B cell (primary cell): Measurements from ENCODE around the gene ANGPTL2. TPM values are rescaled to one million over a fixed set of nuclear protein-coding genes. Genes with fewer than 3 reads are reported as not detected.

Source experiments
- ATAC-seq: fragments of 200-7000 bp; cut with Tn5 transposase; one replicate; pipeline ENCODE4 v1.10.0; 2021; ENCODE audit warnings: low read depth, mild to moderate bottlenecking, moderate number of reproducible peaks, moderate library complexity
- CTCF ChIA-PET: fragments of 350-600 bp; sonication (Branson Sonifier 250); formaldehyde crosslinking; loops from one replicate; lab custom pipeline; 2021; ENCODE audit warnings: antibody characterized with exemption, inconsistent platforms; lab: Charles Lee
- POLR2A ChIA-PET: fragments of 350-600 bp; sonication (Branson Sonifier 250); formaldehyde crosslinking; loops from one replicate; lab custom pipeline; 2021; ENCODE audit warnings: antibody characterized with exemption; lab: Charles Lee
- DNase-seq: peaks from one replicate; pipeline ENCODE4 v3.0.0; 2013
- H2AFZ ChIP-seq: 2 replicates; pipeline ENCODE4 v1.6.1; 2012; ENCODE audit warnings: mild to moderate bottlenecking, low read depth, low read length; ENCODE audit not compliant: insufficient read depth, poor library complexity, severe bottlenecking
- H3K27ac ChIP-seq, 2 donors: 1 replicate in 1 of 2; 2 replicates in 1 of 2; pipeline ENCODE4 v1.5.1; 2012 to 2013; ENCODE audit warnings: low read length in 2 of 2, mild to moderate bottlenecking in 2 of 2, moderate library complexity in 1 of 2
- H3K27me3 ChIP-seq, 4 experiments: fragments of 200-600 bp in 1 of 4; sonication (generic) in 1 of 4; replicated peaks in 1 of 4; 1 replicate in 2 of 4; 2 replicates in 2 of 4; pipeline versions ENCODE4 v1.6.1 to v1.7.0; 2013 to 2016; ENCODE audit warnings: low read length in 3 of 4, mild to moderate bottlenecking in 2 of 4, mixed read lengths in 1 of 4, moderate library complexity in 1 of 4; ENCODE audit not compliant: insufficient read depth in 4 of 4, control insufficient read depth in 3 of 4; ENCODE audit errors: control extremely low read depth in 1 of 4
- H3K36me3 ChIP-seq, 2 experiments: replicated peaks in 1 of 2; 1 replicate in 1 of 2; 2 replicates in 1 of 2; pipeline versions ENCODE4 v1.6.1 to v1.7.1; 2013; ENCODE audit warnings: low read length in 1 of 2; ENCODE audit not compliant: insufficient read depth in 2 of 2, control insufficient read depth in 1 of 2; ENCODE audit errors: control extremely low read depth in 1 of 2, extremely low read depth in 1 of 2
- H3K4me1 ChIP-seq, 2 donors: fragments of 200-600 bp in 1 of 2; sonication (generic) in 1 of 2; 1 replicate in 1 of 2; 2 replicates in 1 of 2; pipeline versions ENCODE4 v1.5.1 to v1.6.1; 2013 to 2017; ENCODE audit warnings: low read length in 2 of 2; ENCODE audit not compliant: control insufficient read depth in 2 of 2, insufficient read depth in 2 of 2
- H3K4me2 ChIP-seq: replicated peaks from 2 replicates; pipeline ENCODE3; 2012; ENCODE audit warnings: mild to moderate bottlenecking, low read depth, low read length; ENCODE audit not compliant: poor library complexity, severe bottlenecking
- H3K4me3 ChIP-seq, 5 experiments: fragments of 200-600 bp in 1 of 5; sonication (generic) in 1 of 5; 1 replicate in 3 of 5; 2 replicates in 2 of 5; pipeline versions ENCODE4 v1.5.1 to v1.7.0; 2011 to 2016; ENCODE audit warnings: low read length in 4 of 5, mild to moderate bottlenecking in 4 of 5, low read depth in 2 of 5, control low read depth in 1 of 5, moderate library complexity in 1 of 5; ENCODE audit not compliant: insufficient read depth in 1 of 5; ENCODE audit errors: control extremely low read depth in 1 of 5, extremely low read depth in 1 of 5
- H3K79me2 ChIP-seq: fragments of 200-600 bp; sonication (generic); one replicate; pipeline ENCODE4 v1.6.0; 2016; ENCODE audit warnings: low read length; ENCODE audit not compliant: control insufficient read depth, insufficient read depth
- H3K9ac ChIP-seq: fragments of 200-600 bp; sonication (generic); 2 replicates; pipeline ENCODE4 v1.6.1; 2017; ENCODE audit warnings: mild to moderate bottlenecking, low read length, moderate library complexity
- H3K9me3 ChIP-seq, 3 donors: one replicate each; pipeline versions ENCODE4 v1.6.1 to v1.7.1; 2013; ENCODE audit warnings: low read length in 2 of 3; ENCODE audit not compliant: control insufficient read depth in 2 of 3, insufficient read depth in 1 of 3; ENCODE audit errors: control extremely low read depth in 1 of 3
- H4K20me1 ChIP-seq: 2 replicates; pipeline ENCODE4 v1.6.0; 2012; ENCODE audit warnings: mild to moderate bottlenecking, low read length; ENCODE audit not compliant: insufficient read depth, control insufficient read depth, poor library complexity, severe bottlenecking
- H3K27ac Mint-ChIP-seq: one replicate; pipeline ENCODE4 v1.8.0; 2021; ENCODE audit warnings: mixed read lengths
- H3K27me3 Mint-ChIP-seq: one replicate; pipeline ENCODE4 v1.8.0; 2021; ENCODE audit warnings: mixed read lengths
- H3K4me1 Mint-ChIP-seq: one replicate; pipeline ENCODE4 v1.8.0; 2021; ENCODE audit warnings: mixed read lengths
- H3K4me3 Mint-ChIP-seq: one replicate; pipeline ENCODE4 v1.8.0; 2021; ENCODE audit warnings: mixed read lengths
- H3K9me3 Mint-ChIP-seq: one replicate; pipeline ENCODE4 v1.8.0; 2022; ENCODE audit warnings: mixed read lengths; ENCODE audit not compliant: insufficient read depth
- EZH2 ChIP-seq: IDR thresholded peaks from 2 replicates; pipeline ENCODE4 v1.6.1; 2012; ENCODE audit warnings: borderline replicate concordance, low read depth, mild to moderate bottlenecking, moderate library complexity, low read length; ENCODE audit not compliant: insufficient read depth, poor library complexity, severe bottlenecking
- WGBS: methylation state at CpG from one replicate; pipeline ENCODE4 v1.1.5; 2013; ENCODE audit warnings: missing lambda C conversion rate; ENCODE audit not compliant: insufficient coverage; 5-methylcytosine and 5-hydroxymethylcytosine counted together
- intact Hi-C: fragments of 100-400 bp; cut with micrococcal nuclease; formaldehyde crosslinking; loops from one replicate; pipeline ENCODE4 v1.10.0; 2022
- polyA plus RNA-seq: library from polyadenylated mRNA; depleted of rRNA; stranded (reverse); fragments of >200 nt; gene quantifications from 2 replicates; pipeline ENCODE4 v1.2.3, GENCODE V29; 2012
- total RNA-seq, 2 donors: library from RNA; stranded (reverse); fragments of 120-200 nt in 1 of 2; gene quantifications; 1 replicate in 1 of 2; 2 replicates in 1 of 2; pipeline versions ENCODE4 v1.2.3 to v1.2.4, GENCODE V29; 2013 to 2022
- TF ChIP-seq, protein P1 (sequence below): fragments of 200-600 bp; IDR thresholded peaks from one replicate; pipeline ENCODE4 v1.8.0; 2022; ENCODE audit warnings: antibody characterized with exemption, mild to moderate bottlenecking

ANGPTL2 gene
- total and polyA plus RNA-seq, 2 donors (not counting 1 experiment from before 2014, with no cell fraction given), result not detected

GRCh38 chr9:127129073-127129717 is 6.8 kb upstream of the ANGPTL2 start:
- no peak for DNase-seq
- H3K79me2 ChIP-seq, result no peaks in the 10 kb centered on the region
- H2AFZ ChIP-seq, result no peak overlapping the region
- Mint-ChIP-seq H3K9me3 (no peaks in the 10 kb centered on the region), H3K4me3 (no peak overlapping the region), H3K27ac (no peak overlapping the region), H3K27me3 (no peaks in the 10 kb centered on the region), H3K4me1 (no peaks in the 10 kb centered on the region)
- H3K4me3 ChIP-seq, result no peak overlapping the region
- no peaks in the 10 kb centered on the region for H3K27me3 ChIP-seq
- H3K36me3 ChIP-seq, result no peaks in the 10 kb centered on the region
- ChIA-PET POLR2A (no interaction called here), CTCF (no interaction called here)
- no peak overlapping the region for H3K4me2 ChIP-seq
- no peaks in the 10 kb centered on the region for H3K9me3 ChIP-seq
- intact Hi-C loops, result no loop called here
- 87% methylated on average over 2 of the region's 5 CpGs for WGBS
- no peaks in the 10 kb centered on the region for H3K4me1 ChIP-seq
- no peak overlapping the region for H3K9ac ChIP-seq
- no peaks in the 10 kb centered on the region for H4K20me1 ChIP-seq
- ATAC-seq, result no peak
- TF ChIP-seq EZH2, result no peak
- TF ChIP-seq, protein P1, sequence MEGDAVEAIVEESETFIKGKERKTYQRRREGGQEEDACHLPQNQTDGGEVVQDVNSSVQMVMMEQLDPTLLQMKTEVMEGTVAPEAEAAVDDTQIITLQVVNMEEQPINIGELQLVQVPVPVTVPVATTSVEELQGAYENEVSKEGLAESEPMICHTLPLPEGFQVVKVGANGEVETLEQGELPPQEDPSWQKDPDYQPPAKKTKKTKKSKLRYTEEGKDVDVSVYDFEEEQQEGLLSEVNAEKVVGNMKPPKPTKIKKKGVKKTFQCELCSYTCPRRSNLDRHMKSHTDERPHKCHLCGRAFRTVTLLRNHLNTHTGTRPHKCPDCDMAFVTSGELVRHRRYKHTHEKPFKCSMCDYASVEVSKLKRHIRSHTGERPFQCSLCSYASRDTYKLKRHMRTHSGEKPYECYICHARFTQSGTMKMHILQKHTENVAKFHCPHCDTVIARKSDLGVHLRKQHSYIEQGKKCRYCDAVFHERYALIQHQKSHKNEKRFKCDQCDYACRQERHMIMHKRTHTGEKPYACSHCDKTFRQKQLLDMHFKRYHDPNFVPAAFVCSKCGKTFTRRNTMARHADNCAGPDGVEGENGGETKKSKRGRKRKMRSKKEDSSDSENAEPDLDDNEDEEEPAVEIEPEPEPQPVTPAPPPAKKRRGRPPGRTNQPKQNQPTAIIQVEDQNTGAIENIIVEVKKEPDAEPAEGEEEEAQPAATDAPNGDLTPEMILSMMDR, result no peak
- no peak overlapping the region for H3K27ac ChIP-seq

GRCh38 chr9:127128341-127129072 is 6.1 kb upstream of the ANGPTL2 start:
- POLR2A ChIA-PET, result no interaction called here
- CTCF ChIA-PET, result no interaction called here
- no peaks in the 10 kb centered on the region for H3K9me3 Mint-ChIP-seq
- Histone ChIP-seq H3K27me3 (no peaks in the 10 kb centered on the region), H3K79me2 (no peaks in the 10 kb centered on the region), H3K4me3 (no peak overlapping the region), H3K9me3 (no peaks in the 10 kb centered on the region), H4K20me1 (no peaks in the 10 kb centered on the region), H3K9ac (no peak overlapping the region), H2AFZ (no peak overlapping the region), H3K4me1 (peaks cover 0 to 2% of the 10 kb centered on the region in 2 donors), H3K4me2 (no peak overlapping the region), H3K36me3 (no peaks in the 10 kb centered on the region), H3K27ac (no peak overlapping the region)
- DNase-seq (no peak), ATAC-seq (no peak)
- no peak overlapping the region for H3K4me3 Mint-ChIP-seq
- no peak overlapping the region for H3K27ac Mint-ChIP-seq
- TF ChIP-seq EZH2, result no peak
- TF ChIP-seq, protein P1, result no peak
- WGBS, result 88% methylated on average over 6 of the region's 9 CpGs
- intact Hi-C loops, result no loop called here
- H3K4me1 Mint-ChIP-seq, result peaks cover 3% of the 10 kb centered on the region
- H3K27me3 Mint-ChIP-seq, result peaks cover 4% of the 10 kb centered on the region
